Upper lobe of left lung (tissue), 4 donors: ENCODE measurements around the gene SH3BP5.

Source experiments
- EP300 ChIP-seq, 4 donors: sonication (generic); formaldehyde crosslinking; IDR thresholded peaks; one replicate each; pipeline ENCODE4 v1.5.1; 2017; ENCODE audit warnings: antibody characterized with exemption in 4 of 4, control low read depth in 2 of 4
- POLR2A ChIP-seq, 4 donors: fragments of 450-650 bp; IDR thresholded peaks; one replicate each; pipeline ENCODE4 v1.5.1; 2016 to 2017; ENCODE audit warnings: antibody characterized with exemption in 4 of 4, mild to moderate bottlenecking in 2 of 4
- POLR2AphosphoS5 ChIP-seq, 2 donors: sonication (generic); formaldehyde crosslinking; IDR thresholded peaks; one replicate each; pipeline ENCODE4 v1.5.1; 2017; ENCODE audit warnings: antibody characterized with exemption in 2 of 2
- TF ChIP-seq, protein P1 (sequence below), 6 experiments: fragments of 450-650 bp in 4 of 6; fragments of 200-600 bp in 2 of 6; sonication (generic) in 2 of 6; IDR thresholded peaks; one replicate each; pipeline ENCODE4 v1.5.1; 2016 to 2019; ENCODE audit warnings: antibody characterized with exemption in 6 of 6

DNA sequence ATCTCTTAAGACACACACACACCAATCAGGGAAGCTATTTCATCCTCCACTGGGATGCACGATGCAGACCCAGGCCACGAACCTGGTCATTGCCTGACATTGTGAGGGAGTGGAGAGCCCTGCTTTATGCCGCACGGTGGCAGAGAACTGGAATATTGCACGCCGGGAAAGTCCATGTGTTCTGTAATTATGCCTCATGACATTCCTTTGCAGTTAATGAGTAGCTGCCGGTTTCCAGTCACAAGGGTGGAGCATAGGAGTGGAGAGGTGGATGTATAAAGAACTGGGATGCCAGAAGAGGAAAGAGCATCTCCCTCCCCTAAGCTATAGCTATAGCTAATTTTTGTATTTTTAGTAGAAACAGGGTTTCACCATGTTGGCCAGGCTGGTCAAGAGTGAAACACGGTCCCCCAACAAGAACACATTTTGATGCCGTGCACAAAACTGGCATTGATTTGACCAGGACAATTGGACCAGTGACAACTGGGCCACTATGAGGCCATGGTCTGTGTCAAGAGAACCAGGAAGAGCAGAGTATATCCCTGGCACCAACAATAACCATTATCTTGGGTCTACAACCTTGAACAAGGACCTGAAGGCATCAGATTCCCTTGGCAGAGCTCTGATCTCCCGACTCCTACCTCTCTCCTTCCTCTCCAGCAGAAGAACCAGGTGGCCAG is 51.4 kb downstream of the SH3BP5 start:
- TF ChIP-seq POLR2A (IDR thresholded peaks at IDR 0.05) (no peak), POLR2AphosphoS5 (IDR thresholded peaks at IDR 0.05) (no peak), EP300 (IDR thresholded peaks at IDR 0.05) (no peak)
- TF ChIP-seq, protein P1, sequence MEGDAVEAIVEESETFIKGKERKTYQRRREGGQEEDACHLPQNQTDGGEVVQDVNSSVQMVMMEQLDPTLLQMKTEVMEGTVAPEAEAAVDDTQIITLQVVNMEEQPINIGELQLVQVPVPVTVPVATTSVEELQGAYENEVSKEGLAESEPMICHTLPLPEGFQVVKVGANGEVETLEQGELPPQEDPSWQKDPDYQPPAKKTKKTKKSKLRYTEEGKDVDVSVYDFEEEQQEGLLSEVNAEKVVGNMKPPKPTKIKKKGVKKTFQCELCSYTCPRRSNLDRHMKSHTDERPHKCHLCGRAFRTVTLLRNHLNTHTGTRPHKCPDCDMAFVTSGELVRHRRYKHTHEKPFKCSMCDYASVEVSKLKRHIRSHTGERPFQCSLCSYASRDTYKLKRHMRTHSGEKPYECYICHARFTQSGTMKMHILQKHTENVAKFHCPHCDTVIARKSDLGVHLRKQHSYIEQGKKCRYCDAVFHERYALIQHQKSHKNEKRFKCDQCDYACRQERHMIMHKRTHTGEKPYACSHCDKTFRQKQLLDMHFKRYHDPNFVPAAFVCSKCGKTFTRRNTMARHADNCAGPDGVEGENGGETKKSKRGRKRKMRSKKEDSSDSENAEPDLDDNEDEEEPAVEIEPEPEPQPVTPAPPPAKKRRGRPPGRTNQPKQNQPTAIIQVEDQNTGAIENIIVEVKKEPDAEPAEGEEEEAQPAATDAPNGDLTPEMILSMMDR (IDR thresholded peaks at IDR 0.05): no peak
